GM12878 (cell line): Measurements from ENCODE around the gene FGL2. TPM values are rescaled to one million over a fixed set of nuclear protein-coding genes. Genes with fewer than 3 reads are reported as not detected.

Source experiments
- ATAC-seq: fragments of 200-7000 bp; cut with Tn5 transposase; 3 replicates; pipeline ENCODE4 v1.9.1; 2020; ENCODE audit warnings: mild to moderate bottlenecking, moderate library complexity
- BruUV-seq: library from RNA; stranded (reverse); fragments of 400-500 nt; replicated peaks from 2 replicates; lab custom pipeline; 2021; lab: Mats Ljungman, UMichigan
- CTCF ChIA-PET: fragments of 300-600 bp; sonication (Branson Sonifier 250); formaldehyde crosslinking; extraction: SDS; loops from one replicate; lab custom pipeline; 2021; ENCODE audit warnings: inconsistent platforms; lab: Yijun Ruan, JAX
- POLR2A ChIA-PET: fragments of 350-600 bp; formaldehyde crosslinking; extraction: SDS; loops from one replicate; lab custom pipeline; 2021; ENCODE audit warnings: inconsistent platforms; lab: Charles Lee
- RAD21 ChIA-PET: fragments of 300-600 bp; sonication (Branson Sonifier 250); formaldehyde crosslinking; loops from one replicate; lab custom pipeline; 2023; ENCODE audit warnings: antibody characterized with exemption; ENCODE audit not compliant: unreplicated experiment; lab: Charles Lee
- SMC1A ChIA-PET: fragments of 300-600 bp; sonication (Branson Sonifier 250); formaldehyde crosslinking; loops from one replicate; lab custom pipeline; 2023; ENCODE audit not compliant: unreplicated experiment, uncharacterized antibody; lab: Charles Lee
- DNase-seq: peaks from one replicate; pipeline ENCODE4 v3.0.0-alpha.2; 2011; ENCODE audit warnings: low read depth, low spot score
- FAIRE-seq: peaks from 3 replicates; lab custom pipeline; 2011; peaks lifted over from hg19 to GRCh38; lab: Jason Lieb, UNC
- H2AFZ ChIP-seq: 2 replicates; pipeline ENCODE4 v1.6.0; 2011; ENCODE audit warnings: low read depth, low read length, control low read depth; ENCODE audit not compliant: control insufficient read depth
- H3K27ac ChIP-seq: 2 replicates; pipeline ENCODE4 v1.5.1; 2011; ENCODE audit warnings: control low read depth; ENCODE audit not compliant: control insufficient read depth, insufficient read depth
- H3K27me3 ChIP-seq, 2 experiments: replicated peaks in 1 of 2; 2 replicates each; pipeline versions ENCODE4 v1.6.0 to v1.6.1; 2011; ENCODE audit warnings: low read length in 1 of 2; ENCODE audit not compliant: control insufficient read depth in 2 of 2, insufficient read depth in 2 of 2
- H3K36me3 ChIP-seq, 2 experiments: 2 replicates each; pipeline ENCODE4 v1.5.1; 2011; ENCODE audit warnings: low read length in 1 of 2; ENCODE audit not compliant: control insufficient read depth in 2 of 2, insufficient read depth in 2 of 2
- H3K4me1 ChIP-seq: 2 replicates; pipeline ENCODE4 v1.6.1; 2011; ENCODE audit warnings: mild to moderate bottlenecking, low read length, moderate library complexity, mixed read lengths; ENCODE audit not compliant: control insufficient read depth, insufficient read depth
- H3K4me2 ChIP-seq: 2 replicates; pipeline ENCODE4 v1.6.0; 2011; ENCODE audit warnings: control low read depth; ENCODE audit not compliant: control insufficient read depth, insufficient read depth
- H3K4me3 ChIP-seq: fragments of 200-600 bp; sonication (generic); 2 replicates; pipeline ENCODE4 v1.5.1; 2016
- H3K79me2 ChIP-seq: 2 replicates; pipeline ENCODE4 v1.6.0; 2011; ENCODE audit warnings: low read length; ENCODE audit not compliant: control insufficient read depth, insufficient read depth
- H3K9ac ChIP-seq: 2 replicates; pipeline ENCODE4 v1.8.0; 2011; ENCODE audit warnings: low read length, control low read depth, mixed read lengths; ENCODE audit not compliant: control insufficient read depth, insufficient read depth
- H3K9me3 ChIP-seq: replicated peaks from 3 replicates; pipeline ENCODE4 v1.5.1; 2011; ENCODE audit warnings: mild to moderate bottlenecking, low read length; ENCODE audit not compliant: control insufficient read depth, insufficient read depth
- H4K20me1 ChIP-seq: 2 replicates; pipeline ENCODE4 v1.6.0; 2011; ENCODE audit not compliant: control insufficient read depth, insufficient read depth
- RUNX3 ChIP-seq: IDR thresholded peaks from 2 replicates; pipeline ENCODE4 v1.6.1; 2012; ENCODE audit warnings: low read length, inconsistent platforms
- WGBS: methylation state at CpG from one replicate; pipeline ENCODE4 v1.1.6; 2016; ENCODE audit warnings: low lambda C conversion rate; ENCODE audit not compliant: insufficient replicate concordance, insufficient coverage; ENCODE audit errors: missing lambda C conversion rate; 5-methylcytosine and 5-hydroxymethylcytosine counted together
- in situ Hi-C: fragments of 300-500 bp; cut with MboI; formaldehyde crosslinking; loops from 9 replicates; pipeline ENCODE4 v1.14.3; 2018; ENCODE audit warnings: mixed read lengths
- intact Hi-C: fragments of 100-400 bp; cut with micrococcal nuclease; formaldehyde crosslinking; loops from one replicate; pipeline ENCODE4 v1.14.2; 2022; ENCODE audit not compliant: unreplicated experiment
- polyA plus RNA-seq, 11 experiments: library from polyadenylated mRNA; depleted of rRNA in 4 of 11; unstranded in 6 of 11; stranded (reverse) in 5 of 11; fragments of >200 nt; fragmentation: Nextera tagmentation in 4 of 11; fragmentation: Illumina TruSeq in 1 of 11; extraction: Ambion mirVana in 4 of 11; extraction: Trizol in 1 of 11; gene quantifications; 1 replicate in 1 of 11; 2 replicates in 10 of 11; pipeline versions ENCODE4 v1.2.1 to v1.2.3, GENCODE V29; 2011 to 2016; ENCODE audit warnings: inconsistent platforms in 2 of 11, missing spikeins in 2 of 11, low read depth in 1 of 11
- total RNA-seq, 4 experiments: library from RNA; depleted of rRNA in 3 of 4; stranded (reverse); fragments of >200 nt in 3 of 4; fragmentation: Illumina TruSeq in 1 of 4; extraction: Trizol in 1 of 4; gene quantifications; 2 replicates each; pipeline versions ENCODE4 v1.2.1 to v1.2.3, GENCODE V29; 2013 to 2021
- TF ChIP-seq, protein P1 (sequence below): IDR thresholded peaks from 2 replicates; pipeline ENCODE4 v1.6.1; 2012; ENCODE audit warnings: low read depth, low read length, improper control_type of control experiment

The FGL2 gene
- total and polyA plus RNA-seq, 10 of the 15 experiments (the other 5 are each of a cell fraction or from before 2014, with no cell fraction given): 0.04 to 3.2 (median 1.5) TPM

DNA sequence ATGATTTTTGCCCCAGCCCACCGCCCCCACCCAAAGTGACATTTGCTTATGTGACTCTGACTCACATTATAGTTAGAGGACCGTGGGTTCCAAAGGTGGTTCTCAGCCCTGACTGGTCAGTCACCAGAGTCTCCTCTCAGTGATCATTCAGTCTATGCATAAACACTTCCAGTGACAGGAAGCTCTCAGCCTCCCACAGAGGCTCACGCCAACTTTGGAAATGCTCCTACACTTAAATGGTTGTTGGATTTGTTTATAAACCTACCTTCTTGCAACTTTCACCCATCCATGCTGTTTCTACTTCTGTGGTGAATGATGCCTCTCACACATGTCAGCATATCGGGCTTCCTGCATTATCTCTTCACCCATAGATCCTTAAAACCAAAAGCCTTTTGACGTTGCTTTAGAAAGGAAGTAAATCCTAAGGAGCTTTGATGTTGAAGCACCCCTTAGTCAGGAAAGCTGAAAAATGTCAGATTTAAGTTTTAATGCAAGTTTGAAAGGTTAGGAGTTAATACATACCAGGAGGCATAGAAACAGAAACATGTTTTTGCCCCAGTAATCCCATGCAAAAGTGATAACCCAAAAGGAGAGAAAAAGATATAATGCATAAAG, 46.5 kb upstream of the FGL2 start:
- CTCF ChIA-PET: interaction anchor here (1.0 to 7.1 kb wide), 27 partner anchors 7 to 608 kb away, joined by 3 to 88 read pairs (median 10); partner anchors contain the start of genes CCDC146 and FGL2
- TF ChIP-seq RUNX3: no peak
- TF ChIP-seq, protein P1, sequence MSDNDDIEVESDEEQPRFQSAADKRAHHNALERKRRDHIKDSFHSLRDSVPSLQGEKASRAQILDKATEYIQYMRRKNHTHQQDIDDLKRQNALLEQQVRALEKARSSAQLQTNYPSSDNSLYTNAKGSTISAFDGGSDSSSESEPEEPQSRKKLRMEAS: no peak
- no peak overlapping the region; the same call in 1 of the 2 replicates for H2AFZ ChIP-seq
- H3K27ac ChIP-seq: no peak overlapping the region
- H3K4me3 ChIP-seq: no peak overlapping the region
- no peaks in the 10 kb centered on the region for H3K79me2 ChIP-seq
- no peaks in the 10 kb centered on the region for H3K36me3 ChIP-seq
- H3K9ac ChIP-seq: no peak overlapping the region
- RAD21 ChIA-PET: interaction anchor here (0.9 to 6.3 kb wide), 26 partner anchors 8 to 182 kb away, joined by 3 to 87 read pairs (median 6); partner anchors contain the start of genes CCDC146 and FGL2
- intact Hi-C loops: loop anchor here (2.0 kb wide), 2 partner anchors 47 to 123 kb away; partner anchors contain the start of genes CCDC146 and FGL2
- H3K9me3 ChIP-seq: no peaks in the 10 kb centered on the region
- 61% methylated on average over 5 of the region's 5 CpGs for WGBS
- in situ Hi-C loops: loop anchor here (5.0 kb wide), 2 partner anchors 86 to 119 kb away; no protein-coding TSS in a partner anchor
- peak; percentile 29; the same call in 2 of the 3 replicates for ATAC-seq
- H3K4me1 ChIP-seq: no peaks in the 10 kb centered on the region
- FAIRE-seq: no peak
- H3K4me2 ChIP-seq: no peak overlapping the region
- no peaks in the 10 kb centered on the region for H3K27me3 ChIP-seq
- BruUV-seq: no TSS peak
- SMC1A ChIA-PET: interaction anchor here (0.6 to 6.5 kb wide), 29 partner anchors 8 to 221 kb away, joined by 3 to 124 read pairs (median 8); partner anchors contain the start of genes CCDC146 and FGL2
- no peak for DNase-seq
- POLR2A ChIA-PET: interaction anchor here (1.3 to 2.0 kb wide), 3 partner anchors 46 to 86 kb away, joined by 5 to 9 read pairs (median 7); no protein-coding TSS in a partner anchor
- H4K20me1 ChIP-seq: no peaks in the 10 kb centered on the region
